Suppressor macrophage treated with lipopolysaccharide for 4 hours (primary cell): Measurements from ENCODE around the gene RGMB.

Experiments used
- DNase-seq: peaks from one replicate; pipeline ENCODE4 v3.0.0-alpha.2; 2020

RGMB gene

DNA sequence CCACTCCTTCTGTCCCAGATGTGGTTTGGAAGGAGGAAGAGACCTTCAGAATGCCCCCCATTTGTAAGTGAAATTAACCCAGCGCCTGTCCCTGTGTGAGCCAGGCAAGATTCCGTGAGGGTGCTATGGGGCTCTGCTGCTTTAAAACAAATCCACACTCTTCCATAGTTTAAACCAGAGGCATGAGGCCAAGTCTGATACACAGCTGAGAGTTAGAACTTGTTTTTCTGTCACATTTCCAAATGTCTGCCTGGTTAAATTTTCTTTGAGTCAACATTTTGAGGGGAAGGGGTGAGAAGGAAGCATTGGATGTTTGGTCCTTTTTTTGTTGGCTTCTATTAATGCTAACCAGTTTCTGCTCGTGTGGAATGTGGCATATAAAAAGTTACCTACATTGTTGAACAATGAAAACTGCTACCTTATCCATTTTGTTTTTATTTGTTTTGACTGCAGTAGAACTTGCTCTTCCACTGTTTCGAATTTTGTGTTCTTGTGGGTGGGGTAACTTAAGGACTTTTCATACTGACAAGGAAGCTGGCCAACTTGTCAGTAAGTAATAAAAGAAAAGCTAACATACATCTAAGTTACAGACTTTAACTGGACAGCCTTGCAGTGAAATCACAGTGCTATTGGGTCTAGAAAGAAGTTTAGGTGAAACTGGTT lies 12.9 kb downstream of the RGMB start:
- no peak for DNase-seq

DNA sequence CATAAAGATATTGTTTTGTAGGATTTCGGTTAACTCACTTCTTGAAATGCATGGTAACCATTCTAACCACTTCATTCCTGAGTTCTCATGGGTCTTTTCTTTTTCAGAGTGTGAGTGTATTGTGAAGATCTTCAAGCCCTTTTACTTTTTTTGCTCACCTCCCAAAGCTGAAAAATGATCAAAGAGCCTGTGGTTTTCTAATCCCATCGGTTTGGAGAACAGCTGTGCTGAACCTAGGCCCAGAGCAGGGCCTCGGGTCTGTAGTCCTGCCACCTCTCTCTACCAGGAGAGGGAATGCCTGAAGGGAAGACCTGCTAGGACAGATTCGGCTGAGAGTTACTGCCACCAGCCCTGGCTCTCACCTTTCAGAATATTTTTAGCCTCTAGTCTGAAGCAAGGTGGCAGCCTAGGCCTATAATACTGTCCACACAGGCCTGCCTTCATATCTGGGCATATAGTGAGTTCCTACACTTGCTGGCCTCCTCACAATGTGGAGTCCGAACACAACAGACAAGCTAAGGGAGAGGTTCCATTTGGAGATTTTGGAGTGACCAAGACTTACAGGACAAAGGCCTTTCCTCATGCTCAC lies 13.8 kb downstream of the RGMB start:
- DNase-seq = no peak

DNA sequence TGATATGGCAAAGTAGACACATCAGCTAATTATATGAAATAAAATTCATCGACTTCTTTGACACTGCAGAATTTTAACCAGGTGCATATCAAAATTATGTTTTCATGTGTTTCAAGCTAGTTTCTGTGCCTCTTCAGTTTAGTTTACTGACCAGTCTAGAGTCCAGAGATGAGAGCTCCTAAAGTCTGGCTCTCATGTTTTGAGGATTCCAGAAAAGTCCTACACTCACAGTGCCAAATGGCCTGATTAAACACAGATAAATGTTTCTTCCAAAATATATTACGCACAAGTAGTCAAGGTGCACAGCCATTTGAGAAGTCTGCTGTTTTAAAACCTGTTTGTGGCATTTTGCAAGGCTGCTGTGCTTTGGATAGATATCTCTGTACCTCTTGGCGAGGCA lies 15.6 kb downstream of the RGMB start:
- DNase-seq = no peak

- DNase-seq = no peak
Measured at GRCh38 chr5:98791001-98791519, 17.6 kb downstream of the RGMB start.

DNA sequence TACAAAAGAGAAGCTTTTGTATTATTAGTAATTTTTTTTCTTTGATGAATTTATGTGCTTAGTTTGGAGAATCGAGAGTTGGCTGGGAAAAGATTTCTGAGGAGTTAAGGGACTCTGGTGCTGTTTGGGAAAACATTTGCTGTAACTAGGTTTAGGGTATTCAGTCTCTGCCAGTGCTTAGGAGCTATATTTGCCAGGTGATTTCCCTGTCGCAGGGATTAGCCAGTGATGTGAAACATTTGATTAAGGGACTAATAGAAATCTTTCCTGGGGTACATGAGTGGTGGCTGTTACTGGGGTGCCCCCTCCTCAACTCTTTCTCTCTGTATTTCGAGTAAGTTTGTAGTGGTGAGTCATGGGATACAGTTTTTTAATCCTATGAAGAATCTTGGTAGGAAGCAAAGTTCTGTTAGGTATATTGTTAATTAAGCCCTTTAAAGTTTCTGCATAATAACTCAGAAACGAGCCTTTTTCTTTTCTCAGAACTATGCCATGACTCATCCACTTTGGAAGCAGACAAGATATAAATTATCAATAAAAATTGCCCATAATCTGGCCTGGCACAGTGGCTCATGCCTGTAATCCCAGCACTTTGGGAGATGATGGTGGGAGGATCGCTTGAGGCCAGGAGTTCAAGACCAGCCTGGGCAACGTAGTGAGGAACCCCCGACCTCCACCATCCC lies 18.6 kb downstream of the RGMB start:
- DNase-seq = no peak

- no peak for DNase-seq
Measured at GRCh38 chr5:98793223-98793622, 19.8 kb downstream of the RGMB start.

DNA sequence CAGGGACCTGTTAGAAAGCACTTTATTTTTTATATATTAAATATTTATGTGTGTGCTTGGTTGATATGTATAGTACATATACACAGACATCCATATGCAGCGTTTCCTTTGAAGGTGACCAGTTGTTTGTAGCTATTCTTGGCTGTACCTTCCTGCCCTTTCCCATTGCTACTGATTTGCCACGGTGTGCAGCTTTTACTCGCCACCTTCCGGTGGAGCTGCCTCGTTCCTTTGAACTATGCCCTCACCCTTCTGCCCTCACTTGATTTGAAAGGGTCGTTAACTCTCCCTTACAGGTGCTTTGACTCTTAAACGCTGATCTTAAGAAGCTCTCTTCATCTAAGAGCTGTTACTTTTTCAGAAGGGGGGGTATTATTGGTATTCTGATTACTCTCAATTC lies 20.5 kb downstream of the RGMB start:
- DNase-seq = no peak

GRCh38 chr5:98794414-98795080 lies 21.1 kb downstream of the RGMB start:
- no peak for DNase-seq

- DNase-seq = no peak
Measured at GRCh38 chr5:98795243-98795642, 21.8 kb downstream of the RGMB start.

DNA sequence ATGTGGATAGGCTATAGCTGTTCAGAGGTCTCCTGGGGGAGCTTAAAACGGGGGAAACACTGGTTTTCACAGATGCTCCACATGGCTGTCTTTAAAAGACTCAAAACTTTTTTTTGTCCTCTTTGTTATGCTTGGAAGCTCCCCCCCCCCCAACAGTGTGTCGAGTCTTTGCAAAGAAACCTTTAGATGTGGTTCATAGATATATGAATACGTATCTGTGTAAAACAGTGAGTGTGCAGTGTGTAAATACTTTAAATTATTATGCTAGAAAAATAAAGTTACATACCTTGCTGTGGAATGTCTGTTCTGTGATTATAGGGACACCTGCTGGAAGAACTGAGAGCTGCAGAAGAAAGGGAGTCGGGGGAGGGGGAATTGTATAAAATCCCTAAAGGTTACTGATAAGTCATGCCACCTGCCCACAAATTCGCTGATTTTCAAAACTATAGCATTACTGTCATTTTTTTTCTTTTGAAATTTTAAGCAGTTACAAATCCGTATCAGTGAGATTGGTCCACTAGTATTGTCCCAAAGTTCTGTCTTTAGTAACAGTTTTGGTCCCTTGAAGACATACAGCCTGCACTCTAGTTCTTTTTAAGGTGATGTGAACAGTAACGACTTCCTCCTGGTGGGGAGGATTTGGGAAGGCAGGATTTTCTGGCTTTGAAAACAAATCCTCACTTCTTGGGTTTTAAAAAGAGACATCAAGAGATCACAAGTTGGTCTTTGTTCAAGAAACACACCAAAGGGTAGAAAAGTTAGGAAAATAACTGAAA lies 22.9 kb downstream of the RGMB start:
- DNase-seq = peak; percentile 39

GRCh38 chr5:98798371-98798770 lies 24.9 kb downstream of the RGMB start:
- DNase-seq = no peak

GRCh38 chr5:98798847-98799246 lies 25.4 kb downstream of the RGMB start:
- DNase-seq = no peak

- DNase-seq = no peak
Measured at GRCh38 chr5:98804066-98804465, 30.6 kb downstream of the RGMB start.

DNA sequence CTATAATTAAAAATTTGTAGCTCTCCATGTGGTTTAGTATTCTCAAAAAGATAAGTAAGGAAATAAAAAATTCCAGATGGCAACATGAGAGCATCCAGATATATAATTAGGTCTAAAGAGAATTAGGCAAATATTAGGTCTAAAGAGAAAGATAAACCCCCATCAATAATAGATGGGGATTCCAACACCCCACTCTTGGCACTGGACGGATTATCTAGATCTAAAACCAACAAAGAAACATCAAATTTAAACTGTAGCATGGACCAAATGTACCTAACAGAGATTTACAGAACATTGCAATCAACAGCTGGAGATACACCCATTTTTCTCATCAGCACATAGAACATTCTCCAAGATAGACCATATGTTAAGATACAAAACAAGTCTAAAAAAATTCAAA lies 31.6 kb downstream of the RGMB start:
- DNase-seq = no peak

- no peak for DNase-seq
Measured at GRCh38 chr5:98807806-98808205, 34.3 kb downstream of the RGMB start.

- no peak for DNase-seq
Measured at GRCh38 chr5:98810206-98810605, 36.7 kb downstream of the RGMB start.

- no peak for DNase-seq
Measured at GRCh38 chr5:98813755-98814154, 40.3 kb downstream of the RGMB start.

DNA sequence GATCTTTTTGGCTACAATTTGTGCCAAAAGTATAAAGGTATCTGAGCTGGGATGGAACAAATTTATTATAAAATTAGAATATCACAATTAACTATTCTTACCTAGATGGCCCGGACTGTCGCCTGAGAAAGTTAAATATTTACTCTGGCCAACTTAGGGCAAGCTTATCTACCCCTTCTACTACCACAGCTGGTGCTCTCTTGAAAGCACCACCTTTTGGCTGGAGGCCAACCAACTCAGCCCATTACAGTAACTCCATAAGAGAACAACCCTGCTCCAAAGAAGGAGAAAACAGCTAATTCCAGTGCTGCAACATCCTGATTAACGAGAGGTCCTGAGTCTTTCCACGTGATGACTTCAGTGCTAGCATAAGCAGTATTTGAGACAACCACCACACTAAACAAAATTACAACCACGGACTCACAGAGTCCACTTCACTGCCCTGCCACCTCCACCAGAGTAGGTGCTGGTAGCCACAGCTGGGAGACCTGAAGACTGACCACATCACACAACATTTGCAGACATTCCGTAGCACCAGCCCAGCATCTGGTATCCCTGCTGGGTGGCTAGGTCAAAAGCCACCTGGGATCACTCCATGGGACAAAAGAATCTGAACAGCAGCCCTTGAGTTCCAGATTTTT lies 43.2 kb downstream of the RGMB start:
- no peak for DNase-seq

GRCh38 chr5:98825582-98826375 lies 52.3 kb downstream of the RGMB start:
- DNase-seq = no peak

GRCh38 chr5:98827161-98827560 lies 53.7 kb downstream of the RGMB start:
- DNase-seq = no peak

GRCh38 chr5:98827588-98828284 lies 54.3 kb downstream of the RGMB start:
- DNase-seq = no peak
